SU-DHL-6 (cell line): ENCODE measurements around the gene MBOAT7.
A peak's percentile ranks its signal among the peaks of the same experiment; 100 is the strongest.

Experiments
- H2AFZ ChIP-seq: fragments of 200-600 bp; sonication (generic); 2 replicates; pipeline ENCODE4 v1.6.1; 2014; ENCODE audit warnings: low read depth, mild to moderate bottlenecking, moderate library complexity, mixed read lengths, antibody characterized with exemption, low read length; ENCODE audit not compliant: severe bottlenecking
- H3F3A ChIP-seq: fragments of 200-600 bp; shearing (Covaris generic); 2 replicates; pipeline ENCODE4 v1.6.0; 2016; ENCODE audit warnings: antibody characterized with exemption, mild to moderate bottlenecking; ENCODE audit not compliant: insufficient read depth
- H3K27ac ChIP-seq: fragments of 200-600 bp; sonication (generic); 2 replicates; pipeline ENCODE4 v1.5.1; 2016; ENCODE audit warnings: low read depth, mild to moderate bottlenecking, low read length, moderate library complexity, mixed read lengths
- H3K27me3 ChIP-seq: fragments of 200-600 bp; sonication (generic), shearing (Covaris generic); 2 replicates; pipeline ENCODE4 v1.6.0; 2014; ENCODE audit warnings: mild to moderate bottlenecking, low read length
- H3K36me3 ChIP-seq: fragments of 200-600 bp; sonication (generic); 2 replicates; pipeline ENCODE4 v1.6.1; 2014; ENCODE audit warnings: mild to moderate bottlenecking, low read length, mixed read lengths
- H3K4me2 ChIP-seq: fragments of 300-600, 200-600 bp; shearing (Covaris generic), sonication (generic); 2 replicates; pipeline ENCODE4 v1.6.0; 2014; ENCODE audit warnings: low read length, low read depth, mild to moderate bottlenecking; ENCODE audit not compliant: poor library complexity, severe bottlenecking
- H3K4me3 ChIP-seq: fragments of 200-600 bp; sonication (generic); 2 replicates; pipeline ENCODE4 v1.5.1; 2014; ENCODE audit warnings: antibody characterized with exemption, low read length, mild to moderate bottlenecking, mixed read lengths; ENCODE audit not compliant: insufficient read depth, poor library complexity, severe bottlenecking
- H3K79me2 ChIP-seq: fragments of 200-600 bp; sonication (generic); 2 replicates; pipeline ENCODE4 v1.6.1; 2014; ENCODE audit warnings: mild to moderate bottlenecking, low read length, moderate library complexity; ENCODE audit not compliant: insufficient read depth
- H3K9ac ChIP-seq: fragments of 200-600 bp; sonication (generic); 2 replicates; pipeline ENCODE4 v1.7.0; 2014; ENCODE audit warnings: mild to moderate bottlenecking, low read length
- H3K9me2 ChIP-seq: fragments of 200-600 bp; sonication (generic); replicated peaks from 2 replicates; pipeline ENCODE4 v1.6.1; 2014; ENCODE audit warnings: low read length; ENCODE audit not compliant: insufficient read depth
- H3K9me3 ChIP-seq: fragments of 200-600 bp; sonication (generic); 2 replicates; pipeline ENCODE4 v1.6.1; 2014; ENCODE audit warnings: low read length, mixed read lengths; ENCODE audit not compliant: insufficient read depth
- H4K20me1 ChIP-seq: fragments of 200-600 bp; sonication (generic); 2 replicates; pipeline ENCODE4 v1.6.1; 2014; ENCODE audit warnings: low read depth, mild to moderate bottlenecking, antibody characterized with exemption, low read length, moderate library complexity, mixed read lengths
- CTCF ChIP-seq: fragments of 200-600 bp; sonication (generic); IDR thresholded peaks from one replicate; pipeline ENCODE4 v1.5.1; 2017; ENCODE audit warnings: antibody characterized with exemption, mild to moderate bottlenecking, low read length, moderate library complexity; ENCODE audit not compliant: insufficient read depth, poor library complexity, severe bottlenecking
- EZH2phosphoT487 ChIP-seq: fragments of 200-600 bp; sonication (generic), shearing (Covaris generic); conservative IDR thresholded peaks from 2 replicates; pipeline ENCODE4 v1.6.1; 2018; ENCODE audit warnings: mild to moderate bottlenecking, antibody characterized with exemption, low read length, moderate library complexity, mixed read lengths

Gene MBOAT7

GRCh38 chr19:54191811-54192453 is 2.6 kb upstream of the MBOAT7 start:
- H3K4me2 ChIP-seq: peak overlapping the region; percentile 71
- 0 out of 2 replicates have a peak, but pooled peaks cover 2% of the 10 kb centered on the region for H3F3A ChIP-seq
- H2AFZ ChIP-seq: peak overlapping the region; percentile 37
- peak overlapping the region; percentile 75 for H3K9ac ChIP-seq
- 0 out of 2 replicates have a peak overlapping the region, but pooled peaks have one; percentile 87 for H3K27ac ChIP-seq
- no peaks in the 10 kb centered on the region for H3K27me3 ChIP-seq
- no peaks in the 10 kb centered on the region for H4K20me1 ChIP-seq
- peaks cover 4% of the 10 kb centered on the region for H3K36me3 ChIP-seq
- peak overlapping the region; percentile 61 for H3K4me3 ChIP-seq
- H3K79me2 ChIP-seq: peaks cover 22% of the 10 kb centered on the region
- no peaks in the 10 kb centered on the region for H3K9me3 ChIP-seq
- no peaks in the 10 kb centered on the region for H3K9me2 ChIP-seq
- TF ChIP-seq CTCF: no peak
- no peak for TF ChIP-seq EZH2phosphoT487

- Histone ChIP-seq H3K4me2 (peak within 1 kb of the TSS; percentile 71), H3K9ac (peak within 1 kb of the TSS; percentile 75), H3K9me2 (no peaks in the 10 kb centered on the region), H3F3A (no peaks in the 10 kb centered on the region), H3K27me3 (no peaks in the 10 kb centered on the region), H3K4me3 (peak within 1 kb of the TSS; percentile 65), H2AFZ (peak within 1 kb of the TSS; percentile 79), H3K79me2 (peaks cover 22% of the 10 kb centered on the region), H3K27ac (peak within 1 kb of the TSS; percentile 87), H4K20me1 (no peaks in the 10 kb centered on the region), H3K9me3 (no peaks in the 10 kb centered on the region), H3K36me3 (peaks cover 4% of the 10 kb centered on the region)
- TF ChIP-seq EZH2phosphoT487 (no peak), CTCF (no peak)
Measured at GRCh38 chr19:54191011-54191810, 1.8 kb upstream of the MBOAT7 start, which contains the start of gene TSEN34. TSS of gene TSEN34 (plus strand) at chr19:54191308. CDS start at chr19:54191365, 57 bp downstream.

GRCh38 chr19:54190503-54191010 is 1.2 kb upstream of the MBOAT7 start:
- no peaks in the 10 kb centered on the region for H4K20me1 ChIP-seq
- TF ChIP-seq CTCF (no peak), EZH2phosphoT487 (no peak)

More at GRCh38 chr19:54190503-54191010, 1.2 kb upstream of the MBOAT7 start:
- Histone ChIP-seq H3K9me3 (no peaks in the 10 kb centered on the region), H3K4me2 (peak overlapping the region; percentile 71), H3F3A (no peaks in the 10 kb centered on the region), H3K36me3 (peaks cover 4% of the 10 kb centered on the region), H3K9ac (peak overlapping the region; percentile 75), H3K9me2 (no peaks in the 10 kb centered on the region), H3K27me3 (no peaks in the 10 kb centered on the region), H2AFZ (peak overlapping the region; percentile 79), H3K27ac (peak overlapping the region; percentile 87), H3K4me3 (peak overlapping the region; percentile 65), H3K79me2 (peaks cover 22% of the 10 kb centered on the region)
